Neuronal stem cell (in vitro differentiated cells): ENCODE data around the gene SMIM44.

Experiments used
- DNase-seq: peaks from one replicate; pipeline ENCODE4 v3.0.0-alpha.2; 2013; ENCODE audit warnings: low spot score
- H2AFZ ChIP-seq: one replicate; pipeline ENCODE4 v1.6.1; 2013; ENCODE audit warnings: mild to moderate bottlenecking, low read length, inconsistent platforms
- H2AK5ac ChIP-seq: 2 replicates; pipeline ENCODE4 v1.6.1; 2013; ENCODE audit warnings: low read depth, mild to moderate bottlenecking, inconsistent platforms, low read length, moderate library complexity, mixed read lengths
- H2BK120ac ChIP-seq: 2 replicates; pipeline ENCODE4 v1.6.1; 2013; ENCODE audit warnings: low read depth, mild to moderate bottlenecking, inconsistent platforms, low read length, moderate library complexity, mixed read lengths
- H2BK12ac ChIP-seq: one replicate; pipeline ENCODE4 v1.6.1; 2013; ENCODE audit warnings: low read length, inconsistent platforms
- H2BK15ac ChIP-seq: 2 replicates; pipeline ENCODE4 v1.6.1; 2013; ENCODE audit warnings: mild to moderate bottlenecking, low read length, inconsistent platforms, mixed read lengths
- H2BK5ac ChIP-seq: one replicate; pipeline ENCODE4 v1.6.1; 2013; ENCODE audit warnings: inconsistent platforms, mild to moderate bottlenecking, low read length, moderate library complexity
- H3K14ac ChIP-seq: one replicate; pipeline ENCODE4 v1.6.1; 2013; ENCODE audit warnings: low read length, inconsistent platforms
- H3K18ac ChIP-seq: 2 replicates; pipeline ENCODE4 v1.6.1; 2013; ENCODE audit warnings: low read length, inconsistent platforms
- H3K23ac ChIP-seq: 2 replicates; pipeline ENCODE4 v1.6.1; 2013; ENCODE audit warnings: low read depth, mild to moderate bottlenecking, mixed read lengths, low read length, inconsistent platforms; ENCODE audit not compliant: poor library complexity
- H3K27ac ChIP-seq: replicated peaks from 3 replicates; pipeline ENCODE4 v1.5.1; 2013; ENCODE audit warnings: low read length, inconsistent platforms
- H3K27me3 ChIP-seq, 3 experiments: 2 replicates each; pipeline ENCODE4 v1.6.1; 2013; ENCODE audit warnings: low read length in 3 of 3, mild to moderate bottlenecking in 2 of 3, inconsistent platforms in 1 of 3, low read depth in 1 of 3, mixed read lengths in 1 of 3, moderate library complexity in 1 of 3; ENCODE audit not compliant: control insufficient read depth in 3 of 3, insufficient read depth in 3 of 3
- H3K36me3 ChIP-seq, 2 donors: replicated peaks in 1 of 2; 2 replicates each; pipeline ENCODE4 v1.6.1; 2013; ENCODE audit warnings: low read length in 2 of 2; ENCODE audit not compliant: control insufficient read depth in 2 of 2, insufficient read depth in 2 of 2
- H3K4ac ChIP-seq: 2 replicates; pipeline ENCODE4 v1.6.1; 2013; ENCODE audit warnings: inconsistent platforms, mild to moderate bottlenecking, low read length, moderate library complexity
- H3K4me1 ChIP-seq, 2 donors: 1 replicate in 1 of 2; 2 replicates in 1 of 2; pipeline ENCODE4 v1.6.1; 2013; ENCODE audit warnings: low read length in 2 of 2, low read depth in 1 of 2; ENCODE audit not compliant: control insufficient read depth in 2 of 2, insufficient read depth in 1 of 2
- H3K4me2 ChIP-seq: one replicate; pipeline ENCODE4 v1.6.1; 2013; ENCODE audit warnings: mild to moderate bottlenecking, low read length, inconsistent platforms; ENCODE audit not compliant: insufficient read depth, poor library complexity, severe bottlenecking
- H3K4me3 ChIP-seq, 2 donors: 2 replicates each; pipeline ENCODE4 v1.5.1; 2013; ENCODE audit warnings: low read length in 2 of 2, mild to moderate bottlenecking in 2 of 2, inconsistent platforms in 1 of 2, moderate library complexity in 1 of 2
- H3K79me1 ChIP-seq: one replicate; pipeline ENCODE4 v1.6.1; 2013; ENCODE audit warnings: low read depth, mild to moderate bottlenecking, inconsistent platforms, low read length, moderate library complexity
- H3K9ac ChIP-seq: one replicate; pipeline ENCODE4 v1.6.1; 2013; ENCODE audit warnings: mild to moderate bottlenecking, low read depth, low read length, inconsistent platforms; ENCODE audit not compliant: poor library complexity
- H3K9me3 ChIP-seq, 2 donors: replicated peaks in 1 of 2; 2 replicates each; pipeline versions ENCODE3 to v1.6.1; 2013; ENCODE audit warnings: low read length in 2 of 2, mild to moderate bottlenecking in 2 of 2, inconsistent platforms in 1 of 2, low read depth in 1 of 2, mixed read lengths in 1 of 2, moderate library complexity in 1 of 2; ENCODE audit not compliant: control insufficient read depth in 2 of 2, insufficient read depth in 1 of 2
- H4K8ac ChIP-seq: one replicate; pipeline ENCODE4 v1.6.1; 2013; ENCODE audit warnings: low read depth, mild to moderate bottlenecking, inconsistent platforms, low read length, moderate library complexity
- H4K91ac ChIP-seq: one replicate; pipeline ENCODE4 v1.6.1; 2013; ENCODE audit warnings: low read length, low read depth, mild to moderate bottlenecking, inconsistent platforms; ENCODE audit not compliant: poor library complexity
- WGBS, 2 donors: extraction: QIAGEN DNeasy Blood & Tissue Kit; methylation state at CpG; one replicate each; pipeline ENCODE4 v1.1.7; 2013; ENCODE audit warnings: missing lambda C conversion rate in 2 of 2, mixed read lengths in 1 of 2; ENCODE audit not compliant: insufficient read length in 2 of 2, insufficient replicate concordance in 1 of 2; ENCODE audit errors: extremely low coverage in 2 of 2; 5-methylcytosine and 5-hydroxymethylcytosine counted together

Gene SMIM44

DNA sequence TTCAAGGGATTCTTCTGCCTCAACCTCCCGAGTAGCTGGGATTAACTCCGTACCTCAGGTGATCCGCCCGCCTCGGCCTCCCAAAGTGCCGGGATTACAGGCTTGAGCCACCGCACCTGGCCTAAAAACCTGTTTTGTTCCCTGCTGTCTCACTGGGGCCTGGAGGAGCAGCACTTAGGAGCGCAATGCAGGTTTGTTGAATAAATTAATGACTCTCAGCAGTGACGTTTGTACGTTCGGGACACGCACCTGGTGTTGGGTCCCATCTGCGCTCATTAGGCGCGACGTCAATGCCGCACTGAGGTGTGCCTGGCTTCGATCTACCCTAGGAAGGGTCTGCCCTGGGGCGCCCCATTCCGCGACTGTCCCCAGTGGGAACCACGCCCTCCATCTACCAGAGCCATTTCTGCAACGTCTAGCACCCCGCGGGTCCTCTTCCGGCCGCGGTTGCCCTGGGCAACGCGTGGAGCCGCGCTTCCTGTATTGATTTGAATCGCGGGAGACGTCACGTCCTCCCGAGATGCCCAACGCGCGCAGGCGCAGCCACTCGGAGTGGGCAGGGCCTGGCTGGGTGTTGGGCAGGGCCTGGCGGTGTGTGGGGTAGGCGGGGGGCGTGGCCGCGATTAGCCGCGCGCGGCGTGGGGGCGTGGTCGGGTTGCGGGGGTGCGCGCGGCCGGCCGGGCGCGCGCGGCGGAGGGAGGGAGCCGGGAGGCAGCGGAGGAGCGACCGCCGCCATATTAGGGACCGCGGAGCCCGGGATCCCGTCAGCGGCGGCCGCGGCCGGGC is 22.6 kb upstream of the SMIM44 start, which contains the start of gene FZR1:
Gene FZR1 (plus strand): TSS at position 714 of the 786 bp plus-strand sequence. CDS start 16,679 bp downstream, outside the sequence.
- peak within 1 kb of the TSS; percentile 97 for H2BK120ac ChIP-seq
- peak within 1 kb of the TSS; percentile 47 for H3K27ac ChIP-seq
- peaks cover 17 to 31% of the 10 kb centered on the region in 2 donors for H3K36me3 ChIP-seq
- H3K14ac ChIP-seq: peak within 1 kb of the TSS; percentile 94
- H3K18ac ChIP-seq: peak within 1 kb of the TSS; percentile 95
- peak within 1 kb of the TSS; percentile 99 for H3K4me2 ChIP-seq
- H3K4me1 ChIP-seq: peaks cover 9 to 13% of the 10 kb centered on the region in 2 donors
- no peaks in the 10 kb centered on the region for H3K27me3 ChIP-seq
- H2BK15ac ChIP-seq: no peak within 1 kb of the TSS
- peak within 1 kb of the TSS; percentile 86 for H4K8ac ChIP-seq
- H3K9ac ChIP-seq: peak within 1 kb of the TSS; percentile 99
- peaks cover 33% of the 10 kb centered on the region for H3K79me1 ChIP-seq
- H4K91ac ChIP-seq: no peak within 1 kb of the TSS
- H3K4me3 ChIP-seq: peak within 1 kb of the TSS; percentile 90 to 92
- H2BK5ac ChIP-seq: peak within 1 kb of the TSS; percentile 90
- no peak within 1 kb of the TSS for H2BK12ac ChIP-seq
- H3K9me3 ChIP-seq: no peaks in the 10 kb centered on the region
- no CpG with 5 or more reads among the region's 79 CpGs for WGBS, 2 donors
- peak within 1 kb of the TSS; percentile 97 for H2AK5ac ChIP-seq
- no peak within 1 kb of the TSS for H3K4ac ChIP-seq
- H3K23ac ChIP-seq: peak within 1 kb of the TSS; percentile 85
- DNase-seq: peak; percentile 96
- peak within 1 kb of the TSS; percentile 90 for H2AFZ ChIP-seq

DNA sequence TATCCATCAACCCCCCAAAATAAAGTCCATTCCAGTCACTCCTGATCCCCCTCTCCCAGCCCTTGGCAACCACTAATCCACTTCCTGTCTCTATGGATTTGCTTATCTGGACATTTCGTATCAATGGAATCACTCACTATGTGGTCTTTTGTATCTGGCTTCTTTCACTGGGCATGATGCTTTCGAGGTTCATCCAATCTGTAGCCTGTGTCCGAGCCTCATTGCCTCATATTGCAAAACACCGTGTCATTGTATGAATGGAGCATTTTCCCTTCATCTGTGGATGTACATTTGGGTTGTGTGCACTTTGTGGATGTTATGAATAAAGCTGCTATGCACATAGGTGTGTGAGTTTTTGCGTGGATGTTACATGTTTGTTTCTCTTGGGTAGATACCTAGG is 21.5 kb upstream of the SMIM44 start:
- H2BK5ac ChIP-seq: no peak overlapping the region
- H3K14ac ChIP-seq: no peak overlapping the region
- no peak overlapping the region for H3K18ac ChIP-seq
- H3K23ac ChIP-seq: no peak overlapping the region
- H2AK5ac ChIP-seq: no peak overlapping the region
- no peak overlapping the region for H2BK120ac ChIP-seq
- H3K9ac ChIP-seq: no peak overlapping the region
- no peak for DNase-seq
- no peak overlapping the region for H4K91ac ChIP-seq
- H4K8ac ChIP-seq: no peak overlapping the region
- H3K4ac ChIP-seq: no peak overlapping the region
- no peak overlapping the region for H3K4me3 ChIP-seq
- no peak overlapping the region for H3K27ac ChIP-seq
- peaks cover 29% of the 10 kb centered on the region for H3K79me1 ChIP-seq
- H2BK12ac ChIP-seq: no peak overlapping the region
- no CpG with 5 or more reads among the region's 5 CpGs for WGBS, 2 donors
- H2AFZ ChIP-seq: no peak overlapping the region
- H3K4me1 ChIP-seq: peaks cover 9 to 14% of the 10 kb centered on the region in 2 donors
- H3K27me3 ChIP-seq: no peaks in the 10 kb centered on the region
- no peak overlapping the region for H3K4me2 ChIP-seq
- H3K9me3 ChIP-seq: peaks cover 0 to 2% of the 10 kb centered on the region in 2 donors
- H2BK15ac ChIP-seq: no peak overlapping the region
- peaks cover 12 to 20% of the 10 kb centered on the region in 2 donors for H3K36me3 ChIP-seq

DNA sequence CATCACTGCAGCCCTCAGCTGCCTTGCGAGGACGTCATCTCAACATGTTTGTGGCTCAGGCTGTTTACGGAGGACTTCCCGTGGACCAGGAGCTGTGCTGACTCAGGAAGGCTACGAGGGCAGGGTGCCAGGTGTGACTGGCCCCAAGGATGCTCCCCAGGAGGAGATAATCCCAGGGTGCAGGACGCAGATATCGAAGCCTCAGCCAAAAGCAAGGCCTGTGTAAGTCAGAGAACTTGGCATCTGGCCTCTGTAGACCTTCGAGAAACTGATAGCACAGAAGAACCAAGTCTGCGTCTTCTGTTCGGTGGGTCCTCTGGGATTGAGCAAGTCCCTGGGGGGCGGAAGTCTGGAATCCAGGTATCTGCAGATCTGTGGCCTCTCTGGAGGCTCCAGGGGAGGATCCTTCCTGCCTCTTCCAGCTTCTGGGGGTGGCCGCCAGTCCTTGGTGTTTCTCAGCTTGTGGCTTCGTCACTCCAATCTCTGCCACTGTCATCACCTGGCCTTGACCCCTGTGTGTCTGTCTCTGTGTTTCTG is 19.9 kb upstream of the SMIM44 start:
- Histone ChIP-seq H4K8ac (no peak overlapping the region), H2BK12ac (peak overlapping the region; percentile 14), H3K14ac (no peak overlapping the region), H3K9ac (no peak overlapping the region), H3K4me3 (no peak overlapping the region), H3K18ac (no peak overlapping the region), H3K23ac (no peak overlapping the region), H2BK15ac (peak overlapping the region; percentile 91), H3K36me3 (peaks cover 0 to 5% of the 10 kb centered on the region in 2 donors), H3K9me3 (peaks cover 0 to 2% of the 10 kb centered on the region in 2 donors), H2AK5ac (no peak overlapping the region), H3K4me2 (no peak overlapping the region), H3K27ac (no peak overlapping the region), H3K4ac (no peak overlapping the region), H4K91ac (no peak overlapping the region), H2BK5ac (no peak overlapping the region), H2AFZ (peak overlapping the region; percentile 69), H3K79me1 (peaks cover 17% of the 10 kb centered on the region), H2BK120ac (no peak overlapping the region), H3K4me1 (peaks cover 9 to 16% of the 10 kb centered on the region in 2 donors), H3K27me3 (no peaks in the 10 kb centered on the region)
- no CpG with 5 or more reads among the region's 13 CpGs for WGBS, 2 donors
- no peak for DNase-seq

DNA sequence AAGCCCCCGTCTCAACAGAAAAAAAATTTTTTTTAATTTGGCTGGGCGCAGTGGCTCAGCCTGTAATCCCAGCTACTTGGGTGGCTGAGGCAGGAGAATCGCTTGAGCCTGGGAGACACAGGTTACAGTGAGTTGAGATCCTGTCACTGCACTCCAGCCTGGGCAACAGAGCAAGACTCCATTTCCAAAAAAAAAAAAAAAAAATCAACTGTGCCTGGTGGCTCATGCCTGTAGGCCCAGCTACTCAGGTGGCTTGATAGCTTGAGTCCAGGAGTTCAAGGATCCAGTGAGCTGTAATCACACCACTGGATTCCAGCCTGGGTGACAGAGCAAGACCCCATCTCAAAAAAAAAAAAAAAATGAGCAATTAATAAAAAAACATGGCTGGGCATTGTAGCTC is 18.5 kb upstream of the SMIM44 start:
- Histone ChIP-seq H3K79me1 (peaks cover 9% of the 10 kb centered on the region), H3K36me3 (peaks cover 2 to 7% of the 10 kb centered on the region in 2 donors), H2BK12ac (no peak overlapping the region), H3K4ac (no peak overlapping the region), H3K4me2 (no peak overlapping the region), H3K23ac (no peak overlapping the region), H3K9me3 (peaks cover 0 to 2% of the 10 kb centered on the region in 2 donors), H3K27ac (no peak overlapping the region), H2BK5ac (no peak overlapping the region), H3K4me1 (peaks cover 5 to 8% of the 10 kb centered on the region in 2 donors), H4K91ac (no peak overlapping the region), H4K8ac (no peak overlapping the region), H2BK120ac (no peak overlapping the region), H2AFZ (no peak overlapping the region), H3K18ac (no peak overlapping the region), H3K27me3 (no peaks in the 10 kb centered on the region), H2BK15ac (no peak overlapping the region), H3K4me3 (no peak overlapping the region), H3K9ac (no peak overlapping the region), H3K14ac (no peak overlapping the region), H2AK5ac (no peak overlapping the region)
- no CpG with 5 or more reads among the region's 3 CpGs for WGBS, 2 donors
- DNase-seq: no peak
